Stimulated activated CD4-positive, alpha-beta T cell treated with anti-CD3 and anti-CD28 coated beads, Interleukin-1b, Interleukin-23, amount 100 ng/mL, for 24 hours (primary cell): ENCODE results near the gene SUSD2.
"Not testable (repeated sequence)": the region's sequence is repeated elsewhere in the genome, so short reads cannot be mapped to it uniquely, and the experiment has no call there.

ENCODE experiments used
- DNase-seq, 4 experiments: peaks; one replicate each; pipeline ENCODE4 v3.0.0-alpha.2; 2020; ENCODE audit warnings: low read depth in 4 of 4, low spot score in 1 of 4

SUSD2 gene

GRCh38 chr22:24181088-24181995 lies at the start of gene SUSD2:
Gene SUSD2, plus strand, starts transcription at chr22:24181487. Its CDS starts 33 bp downstream, at chr22:24181520.
- no peak for DNase-seq

GRCh38 chr22:24133187-24133965 lies 47.9 kb upstream of the SUSD2 start:
- DNase-seq: no peak

- DNase-seq: peak in 1 of 4 experiments; percentile 39
These were observed 47.0 kb upstream of the SUSD2 start for GRCh38 chr22:24134090-24134846.

- not testable (repeated sequence) for DNase-seq
These were observed 44.8 kb upstream of the SUSD2 start for GRCh38 chr22:24136533-24136932.

GRCh38 chr22:24137595-24137994 lies 43.7 kb upstream of the SUSD2 start:
- DNase-seq: no peak

- no peak for DNase-seq
These were observed 42.5 kb upstream of the SUSD2 start for GRCh38 chr22:24138649-24139420.

GRCh38 chr22:24140357-24140756 lies 40.9 kb upstream of the SUSD2 start:
- no peak for DNase-seq

GRCh38 chr22:24141586-24141985 lies 39.7 kb upstream of the SUSD2 start:
- DNase-seq: no peak

GRCh38 chr22:24142241-24142640 lies 39.0 kb upstream of the SUSD2 start:
- no peak for DNase-seq

- DNase-seq: no peak
These were observed 38.5 kb upstream of the SUSD2 start for GRCh38 chr22:24142831-24143230.

GRCh38 chr22:24144056-24144777 lies 37.1 kb upstream of the SUSD2 start:
- no peak for DNase-seq

- no peak for DNase-seq
These were observed 36.6 kb upstream of the SUSD2 start for GRCh38 chr22:24144778-24145085.

GRCh38 chr22:24145446-24146193 lies 35.7 kb upstream of the SUSD2 start:
- no peak for DNase-seq

- no peak for DNase-seq
These were observed 35.1 kb upstream of the SUSD2 start for GRCh38 chr22:24146194-24146616.

- DNase-seq: no peak
These were observed 34.4 kb upstream of the SUSD2 start for GRCh38 chr22:24146791-24147353.

GRCh38 chr22:24147666-24148065 lies 33.6 kb upstream of the SUSD2 start:
- no peak for DNase-seq

- no peak for DNase-seq
These were observed 32.8 kb upstream of the SUSD2 start for GRCh38 chr22:24148266-24149197.

- DNase-seq: no peak
These were observed 32.1 kb upstream of the SUSD2 start for GRCh38 chr22:24149198-24149590.
